ENCODE measurements around the gene SLC43A2.

DNA sequence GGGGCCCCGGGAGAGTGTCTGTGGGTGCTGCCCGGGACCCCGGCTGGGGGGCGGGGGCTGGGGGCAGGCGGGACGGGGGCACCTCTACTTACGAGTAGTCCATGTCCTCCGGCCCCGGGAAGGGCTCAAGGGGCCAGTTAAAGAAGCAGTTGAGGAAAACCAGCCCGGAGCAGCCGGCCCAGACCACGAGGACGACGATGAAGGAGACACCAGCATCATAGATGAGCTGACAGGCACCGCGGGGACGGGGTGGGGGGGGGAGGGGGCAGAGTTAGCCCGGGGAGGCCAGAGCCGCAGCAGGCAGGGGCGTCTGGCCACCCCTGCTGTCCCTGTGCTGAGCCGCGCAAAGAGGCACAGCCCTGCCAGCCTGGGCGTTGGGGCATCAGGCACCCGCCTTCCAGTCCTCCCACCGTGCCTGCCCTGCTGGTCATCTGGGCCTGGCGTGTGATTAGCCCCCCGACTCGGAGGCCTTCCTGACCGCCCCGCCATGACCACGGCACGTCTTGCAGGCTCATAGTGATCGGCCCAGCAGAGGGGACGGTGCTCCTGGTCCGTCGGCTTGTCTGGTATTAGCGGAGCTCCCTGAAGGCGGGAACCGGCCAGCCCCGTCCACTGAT is 37.1 kb downstream of the SLC43A2 start:
- TF ChIP-seq, protein P1, sequence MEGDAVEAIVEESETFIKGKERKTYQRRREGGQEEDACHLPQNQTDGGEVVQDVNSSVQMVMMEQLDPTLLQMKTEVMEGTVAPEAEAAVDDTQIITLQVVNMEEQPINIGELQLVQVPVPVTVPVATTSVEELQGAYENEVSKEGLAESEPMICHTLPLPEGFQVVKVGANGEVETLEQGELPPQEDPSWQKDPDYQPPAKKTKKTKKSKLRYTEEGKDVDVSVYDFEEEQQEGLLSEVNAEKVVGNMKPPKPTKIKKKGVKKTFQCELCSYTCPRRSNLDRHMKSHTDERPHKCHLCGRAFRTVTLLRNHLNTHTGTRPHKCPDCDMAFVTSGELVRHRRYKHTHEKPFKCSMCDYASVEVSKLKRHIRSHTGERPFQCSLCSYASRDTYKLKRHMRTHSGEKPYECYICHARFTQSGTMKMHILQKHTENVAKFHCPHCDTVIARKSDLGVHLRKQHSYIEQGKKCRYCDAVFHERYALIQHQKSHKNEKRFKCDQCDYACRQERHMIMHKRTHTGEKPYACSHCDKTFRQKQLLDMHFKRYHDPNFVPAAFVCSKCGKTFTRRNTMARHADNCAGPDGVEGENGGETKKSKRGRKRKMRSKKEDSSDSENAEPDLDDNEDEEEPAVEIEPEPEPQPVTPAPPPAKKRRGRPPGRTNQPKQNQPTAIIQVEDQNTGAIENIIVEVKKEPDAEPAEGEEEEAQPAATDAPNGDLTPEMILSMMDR (IDR thresholded peaks at IDR 0.05), result no peak
- no peak for TF ChIP-seq POLR2A (IDR thresholded peaks at IDR 0.05; ENCODE audit: low read depth)

Data from esophagus muscularis mucosa (tissue), 3 donors.